Measurements from ENCODE around the gene MGMT.

DNA sequence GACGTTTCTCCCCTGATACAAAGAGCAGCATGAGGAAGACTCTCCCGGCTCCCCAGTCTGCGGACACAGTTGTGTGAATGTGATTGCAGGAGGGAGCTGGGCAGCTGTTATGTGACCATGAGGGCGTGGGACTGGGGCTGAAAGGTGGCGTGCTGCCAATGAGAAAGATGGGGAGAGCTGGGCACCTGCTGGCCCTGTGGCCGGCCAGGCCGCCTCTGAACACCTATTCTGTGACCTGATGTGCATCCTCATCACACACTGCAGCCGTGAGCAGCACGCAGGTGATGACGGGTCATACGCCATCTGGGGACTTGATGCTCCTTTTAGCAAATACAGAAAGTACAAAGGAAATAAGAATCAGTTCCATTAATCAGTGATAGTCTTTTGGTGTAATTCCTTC is 86.9 kb downstream of the MGMT start:
- TF ChIP-seq, protein P1, sequence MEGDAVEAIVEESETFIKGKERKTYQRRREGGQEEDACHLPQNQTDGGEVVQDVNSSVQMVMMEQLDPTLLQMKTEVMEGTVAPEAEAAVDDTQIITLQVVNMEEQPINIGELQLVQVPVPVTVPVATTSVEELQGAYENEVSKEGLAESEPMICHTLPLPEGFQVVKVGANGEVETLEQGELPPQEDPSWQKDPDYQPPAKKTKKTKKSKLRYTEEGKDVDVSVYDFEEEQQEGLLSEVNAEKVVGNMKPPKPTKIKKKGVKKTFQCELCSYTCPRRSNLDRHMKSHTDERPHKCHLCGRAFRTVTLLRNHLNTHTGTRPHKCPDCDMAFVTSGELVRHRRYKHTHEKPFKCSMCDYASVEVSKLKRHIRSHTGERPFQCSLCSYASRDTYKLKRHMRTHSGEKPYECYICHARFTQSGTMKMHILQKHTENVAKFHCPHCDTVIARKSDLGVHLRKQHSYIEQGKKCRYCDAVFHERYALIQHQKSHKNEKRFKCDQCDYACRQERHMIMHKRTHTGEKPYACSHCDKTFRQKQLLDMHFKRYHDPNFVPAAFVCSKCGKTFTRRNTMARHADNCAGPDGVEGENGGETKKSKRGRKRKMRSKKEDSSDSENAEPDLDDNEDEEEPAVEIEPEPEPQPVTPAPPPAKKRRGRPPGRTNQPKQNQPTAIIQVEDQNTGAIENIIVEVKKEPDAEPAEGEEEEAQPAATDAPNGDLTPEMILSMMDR (conservative IDR thresholded peaks at IDR 0.05 in 1 of 2, IDR thresholded peaks at IDR 0.05 in 1 of 2; ENCODE audit: low read depth in 1 of 2, low read length in 2 of 2), result no peak
- TF ChIP-seq EZH2 (IDR thresholded peaks at IDR 0.05; ENCODE audit: low read length, missing control alignments), result no peak

Data from fibroblast of lung (primary cell).